ENCODE results near the gene APLNR. TPM values are rescaled to one million over a fixed set of nuclear protein-coding genes. Genes with fewer than 3 reads are reported as not detected.

Gene APLNR
- total RNA-seq, 1 experiment from 2014 or later, result not detected

DNA sequence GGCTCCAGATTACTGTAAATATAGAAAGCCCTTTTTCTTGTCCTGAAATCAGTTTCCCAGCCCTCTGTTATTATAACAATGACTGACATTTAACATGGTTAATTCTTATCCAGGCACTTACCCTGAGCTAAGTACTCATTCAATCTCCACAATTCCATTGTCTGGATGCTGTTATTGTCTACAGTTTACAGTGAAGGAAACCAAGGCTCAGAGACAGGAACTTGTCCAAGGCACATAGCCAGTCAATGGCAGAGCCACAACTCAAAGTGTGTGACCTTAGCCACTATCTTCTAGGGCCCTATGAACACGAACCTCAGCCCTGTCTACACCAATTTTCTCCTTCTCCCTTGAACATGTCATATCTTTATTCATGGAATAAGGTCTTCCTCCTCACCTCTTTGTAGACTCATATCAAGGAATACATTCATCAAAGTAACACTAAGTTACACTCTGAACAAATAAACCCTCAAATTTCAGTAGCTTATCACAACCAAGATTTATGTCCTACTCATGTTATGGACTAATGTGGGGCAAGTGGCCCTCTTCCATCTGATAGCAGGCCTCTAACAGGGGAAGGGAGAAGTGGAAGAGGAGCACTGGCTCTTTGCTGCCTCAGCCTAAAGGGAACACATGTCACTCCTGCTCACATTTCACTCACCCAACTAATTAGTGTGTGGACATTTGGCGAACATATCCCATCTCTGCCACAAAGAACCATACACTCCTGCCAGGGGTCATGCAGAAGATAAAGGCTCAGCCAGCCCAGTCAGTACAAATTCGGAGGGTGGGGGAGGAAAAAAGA lies 39.3 kb upstream of the APLNR start (continued):
- TF ChIP-seq EGR1 (IDR thresholded peaks at IDR 0.05; ENCODE audit: low read depth), result no peak
- TF ChIP-seq ELF1 (IDR thresholded peaks at IDR 0.05; ENCODE audit: borderline replicate concordance, low read depth), result no peak
- TF ChIP-seq, protein P1, sequence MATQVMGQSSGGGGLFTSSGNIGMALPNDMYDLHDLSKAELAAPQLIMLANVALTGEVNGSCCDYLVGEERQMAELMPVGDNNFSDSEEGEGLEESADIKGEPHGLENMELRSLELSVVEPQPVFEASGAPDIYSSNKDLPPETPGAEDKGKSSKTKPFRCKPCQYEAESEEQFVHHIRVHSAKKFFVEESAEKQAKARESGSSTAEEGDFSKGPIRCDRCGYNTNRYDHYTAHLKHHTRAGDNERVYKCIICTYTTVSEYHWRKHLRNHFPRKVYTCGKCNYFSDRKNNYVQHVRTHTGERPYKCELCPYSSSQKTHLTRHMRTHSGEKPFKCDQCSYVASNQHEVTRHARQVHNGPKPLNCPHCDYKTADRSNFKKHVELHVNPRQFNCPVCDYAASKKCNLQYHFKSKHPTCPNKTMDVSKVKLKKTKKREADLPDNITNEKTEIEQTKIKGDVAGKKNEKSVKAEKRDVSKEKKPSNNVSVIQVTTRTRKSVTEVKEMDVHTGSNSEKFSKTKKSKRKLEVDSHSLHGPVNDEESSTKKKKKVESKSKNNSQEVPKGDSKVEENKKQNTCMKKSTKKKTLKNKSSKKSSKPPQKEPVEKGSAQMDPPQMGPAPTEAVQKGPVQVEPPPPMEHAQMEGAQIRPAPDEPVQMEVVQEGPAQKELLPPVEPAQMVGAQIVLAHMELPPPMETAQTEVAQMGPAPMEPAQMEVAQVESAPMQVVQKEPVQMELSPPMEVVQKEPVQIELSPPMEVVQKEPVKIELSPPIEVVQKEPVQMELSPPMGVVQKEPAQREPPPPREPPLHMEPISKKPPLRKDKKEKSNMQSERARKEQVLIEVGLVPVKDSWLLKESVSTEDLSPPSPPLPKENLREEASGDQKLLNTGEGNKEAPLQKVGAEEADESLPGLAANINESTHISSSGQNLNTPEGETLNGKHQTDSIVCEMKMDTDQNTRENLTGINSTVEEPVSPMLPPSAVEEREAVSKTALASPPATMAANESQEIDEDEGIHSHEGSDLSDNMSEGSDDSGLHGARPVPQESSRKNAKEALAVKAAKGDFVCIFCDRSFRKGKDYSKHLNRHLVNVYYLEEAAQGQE (IDR thresholded peaks at IDR 0.05; ENCODE audit: low read depth), result no peak
- no peak for TF ChIP-seq FOSL1 (IDR thresholded peaks at IDR 0.05; ENCODE audit: low read depth)
- no peak for TF ChIP-seq SIN3A (IDR thresholded peaks at IDR 0.05; ENCODE audit: low read depth)
- TF ChIP-seq EZH2 (IDR thresholded peaks at IDR 0.05), result no peak

DNA sequence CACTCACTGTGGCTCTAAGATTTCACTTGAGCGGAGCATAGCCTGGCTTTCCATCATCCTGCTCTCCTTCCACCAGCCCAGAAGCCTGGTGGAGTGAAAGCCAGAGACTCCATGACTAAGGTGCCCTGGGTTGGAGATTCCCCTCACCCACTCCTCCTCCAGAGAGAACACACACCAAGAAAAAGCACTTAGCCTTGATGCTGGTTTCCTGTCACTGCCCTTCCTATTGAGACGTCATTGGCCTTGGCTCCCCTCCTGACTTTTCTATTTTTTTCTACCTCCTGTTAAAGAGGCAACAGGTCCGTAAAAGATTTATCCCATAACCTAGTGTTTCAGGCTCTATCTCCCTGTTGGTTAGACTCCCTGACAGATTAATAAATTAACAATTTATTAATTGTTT lies 38.5 kb upstream of the APLNR start:
- Histone ChIP-seq H3K4me1 (ENCODE audit: control insufficient read depth in 1 of 2, insufficient read depth in 2 of 2, low read length in 2 of 2) (peaks cover 9 to 15% of the 10 kb centered on the region in 2 experiments), H3K36me3 (ENCODE audit: control insufficient read depth in 1 of 2, insufficient read depth in 2 of 2, low read length in 2 of 2) (no peaks in the 10 kb centered on the region), H3K27ac (ENCODE audit: low read depth, low read length) (no peak overlapping the region), H3K9me3 (ENCODE audit: control insufficient read depth in 1 of 2, insufficient read depth in 1 of 2, low read depth in 1 of 2, low read length in 2 of 2) (no peaks in the 10 kb centered on the region), H2AFZ (ENCODE audit: low read depth, low read length, poor library complexity, severe bottlenecking) (no peak overlapping the region), H3K4me2 (ENCODE audit: low read length) (no peak overlapping the region), H3K27me3 (ENCODE audit: insufficient read depth, low read length) (no peaks in the 10 kb centered on the region), H3K9ac (ENCODE audit: low read length) (no peak overlapping the region), H3K4me3 (replicated peaks in 1 of 2; ENCODE audit: low read depth in 1 of 2, low read length in 2 of 2) (no peak overlapping the region), H3K79me2 (ENCODE audit: insufficient read depth, low read length) (no peaks in the 10 kb centered on the region), H3K9me2 (ENCODE audit: insufficient read depth) (no peaks in the 10 kb centered on the region), H4K20me1 (ENCODE audit: insufficient read depth) (no peaks in the 10 kb centered on the region)
- RAD21 ChIA-PET (ENCODE audit: low non-redundant PET in 1 of 2, low total read pairs in 2 of 2, uncharacterized antibody in 2 of 2, unreplicated experiment in 2 of 2), result no interaction called here
- TF ChIP-seq YY1 (IDR thresholded peaks at IDR 0.05; ENCODE audit: extremely low read depth, insufficient replicate concordance, low read depth, low read length) (no peak), POLR2AphosphoS5 (IDR thresholded peaks at IDR 0.05; ENCODE audit: low read depth, low read length) (no peak), FOSL1 (IDR thresholded peaks at IDR 0.05; ENCODE audit: low read depth) (no peak), ELF1 (IDR thresholded peaks at IDR 0.05; ENCODE audit: borderline replicate concordance, low read depth) (no peak), CBX3 (IDR thresholded peaks at IDR 0.05; ENCODE audit: low read depth) (no peak), SP1 (IDR thresholded peaks at IDR 0.05; ENCODE audit: low read depth) (no peak), ZNF274 (IDR thresholded peaks at IDR 0.05; ENCODE audit: low read depth, low read length) (no peak), SIN3A (IDR thresholded peaks at IDR 0.05; ENCODE audit: low read depth) (no peak), EZH2 (IDR thresholded peaks at IDR 0.05) (no peak), SRF (IDR thresholded peaks at IDR 0.05; ENCODE audit: low read depth) (no peak)
- TF ChIP-seq, protein P2, sequence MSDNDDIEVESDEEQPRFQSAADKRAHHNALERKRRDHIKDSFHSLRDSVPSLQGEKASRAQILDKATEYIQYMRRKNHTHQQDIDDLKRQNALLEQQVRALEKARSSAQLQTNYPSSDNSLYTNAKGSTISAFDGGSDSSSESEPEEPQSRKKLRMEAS (IDR thresholded peaks at IDR 0.05), result no peak
- TF ChIP-seq, protein P3, sequence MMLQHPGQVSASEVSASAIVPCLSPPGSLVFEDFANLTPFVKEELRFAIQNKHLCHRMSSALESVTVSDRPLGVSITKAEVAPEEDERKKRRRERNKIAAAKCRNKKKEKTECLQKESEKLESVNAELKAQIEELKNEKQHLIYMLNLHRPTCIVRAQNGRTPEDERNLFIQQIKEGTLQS (IDR thresholded peaks at IDR 0.05), result no peak
- TF ChIP-seq, protein P1 (IDR thresholded peaks at IDR 0.05; ENCODE audit: low read depth), result no peak
- CTCF ChIA-PET, result no interaction called here
- DNase-seq (ENCODE audit: low read depth, low spot score) (no peak), ATAC-seq (no peak)
- BruUV-seq (replicated peaks), result no TSS peak
- intact Hi-C loops (cut with micrococcal nuclease), result no loop called here
- POLR2A ChIA-PET, result interaction anchor here (0.7 kb wide), 1 partner anchor 25 kb away, joined by 3 read pairs; no protein-coding TSS in a partner anchor

Data from HCT116 (cell line).